Activated CD4-positive, alpha-beta T cell treated with anti-CD3 and anti-CD28 coated beads for 24 hours (primary cell): Measurements from ENCODE around the gene PTPRD.

Source experiments
- DNase-seq, 2 donors: peaks; one replicate each; pipeline ENCODE4 v3.0.0-alpha.2; 2020; ENCODE audit warnings: low read depth in 2 of 2

Gene PTPRD

GRCh38 chr9:8904771-8905515, 1707.9 kb downstream of the PTPRD start:
- no peak for DNase-seq

GRCh38 chr9:8903077-8903476, 1709.7 kb downstream of the PTPRD start:
- no peak for DNase-seq

- DNase-seq: no peak
Measured at GRCh38 chr9:8901146-8901545, 1711.7 kb downstream of the PTPRD start.

- no peak for DNase-seq
Measured at GRCh38 chr9:8899511-8899910, 1713.3 kb downstream of the PTPRD start.

- no peak for DNase-seq
Measured at GRCh38 chr9:8895861-8896224, 1717.0 kb downstream of the PTPRD start.

- DNase-seq: no peak
Measured at GRCh38 chr9:8895106-8895860, 1717.5 kb downstream of the PTPRD start.

DNA sequence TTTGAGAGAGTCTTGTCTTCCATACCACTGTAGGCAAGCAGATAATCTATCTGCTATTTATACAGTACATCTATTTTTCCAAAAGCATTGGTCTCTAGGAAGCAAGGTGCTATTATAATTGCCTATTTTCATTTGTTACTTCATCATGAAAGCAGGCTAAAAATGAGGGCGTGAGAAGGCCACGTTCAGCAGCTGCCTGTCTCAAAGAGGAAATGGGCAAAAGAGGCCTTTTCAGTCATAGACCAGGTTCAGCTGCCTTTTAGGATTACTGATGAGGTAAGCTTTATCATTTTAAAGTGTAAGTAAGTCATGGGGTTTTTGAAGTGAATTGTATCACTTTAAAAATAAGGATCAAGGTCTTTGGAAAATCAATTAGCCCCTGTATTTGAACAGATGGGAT, 1722.1 kb downstream of the PTPRD start:
- DNase-seq: no peak

DNA sequence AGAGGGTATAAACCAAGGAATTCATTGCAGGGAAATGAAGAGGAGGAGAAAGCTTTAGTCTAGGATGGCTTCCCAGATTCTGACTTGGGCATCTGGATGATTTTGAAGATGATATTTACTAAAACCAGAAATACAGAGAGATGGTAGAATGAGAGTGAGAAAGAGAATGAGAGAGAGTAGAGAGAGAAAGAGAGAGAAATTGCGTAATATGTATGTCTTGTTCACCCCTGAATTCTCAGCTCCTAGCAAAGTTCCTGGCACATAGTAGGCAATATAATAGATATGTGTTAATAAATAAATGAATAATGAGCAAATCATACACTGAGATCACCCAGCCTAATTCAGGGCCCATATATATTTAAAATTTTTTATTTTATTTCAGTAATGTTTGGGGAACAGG, 1723.7 kb downstream of the PTPRD start:
- no peak for DNase-seq

DNA sequence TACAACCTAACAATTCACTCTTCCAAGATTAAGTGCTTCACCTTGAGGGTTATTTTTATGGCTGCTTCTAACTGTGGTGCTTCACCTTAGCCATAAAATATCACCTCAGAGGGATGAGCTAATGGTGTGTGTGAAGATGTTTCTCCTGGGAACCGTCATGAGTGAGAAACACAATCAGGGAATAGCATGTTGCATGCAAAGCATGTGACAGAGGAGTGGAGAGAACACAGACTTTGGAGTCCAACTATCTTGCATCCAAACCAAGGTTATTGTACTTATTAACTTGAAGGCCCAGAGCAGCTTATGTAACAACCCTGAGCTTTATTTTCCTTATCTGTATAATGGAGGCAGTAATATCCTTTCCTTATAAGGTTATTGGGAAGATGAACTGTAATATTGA, 1724.2 kb downstream of the PTPRD start:
- DNase-seq: no peak

DNA sequence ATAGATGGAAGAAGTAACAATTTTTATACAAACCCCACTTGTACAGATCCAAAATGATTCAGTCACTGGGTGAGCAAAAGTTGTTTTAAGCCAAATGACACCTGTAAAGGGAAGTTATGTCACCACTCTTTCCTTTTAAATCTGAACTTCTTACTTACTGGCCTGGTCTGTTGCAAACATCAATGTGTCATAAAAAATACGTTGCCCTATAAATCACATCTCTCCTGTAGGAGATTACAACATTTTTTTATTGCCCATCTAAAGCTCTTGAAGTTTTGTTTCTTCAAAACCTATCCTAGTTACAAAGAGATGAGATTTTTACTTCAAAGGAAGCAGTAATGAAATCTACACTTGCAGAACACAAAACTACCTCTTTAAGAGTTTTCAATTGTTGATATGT, 1725.4 kb downstream of the PTPRD start:
- DNase-seq: no peak

DNA sequence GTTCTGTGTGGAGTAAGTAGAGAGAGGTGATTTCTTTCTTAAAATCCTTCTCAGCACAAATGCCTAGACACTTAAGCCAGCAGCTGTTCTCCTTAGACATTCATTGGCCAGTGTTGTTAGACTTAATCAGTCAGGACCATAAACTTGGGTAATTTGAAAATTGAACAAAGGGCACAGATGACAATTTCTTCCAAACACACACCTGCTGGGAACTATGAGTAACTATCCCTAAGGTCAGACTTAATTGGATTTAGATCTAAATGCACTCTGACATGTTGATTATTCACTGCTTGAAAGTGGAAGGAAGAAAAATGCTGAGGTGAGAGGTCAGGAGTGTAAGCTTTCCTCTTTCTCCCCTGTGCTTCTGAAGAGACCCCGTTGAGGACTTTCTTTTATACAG, 1729.5 kb downstream of the PTPRD start:
- DNase-seq: no peak

DNA sequence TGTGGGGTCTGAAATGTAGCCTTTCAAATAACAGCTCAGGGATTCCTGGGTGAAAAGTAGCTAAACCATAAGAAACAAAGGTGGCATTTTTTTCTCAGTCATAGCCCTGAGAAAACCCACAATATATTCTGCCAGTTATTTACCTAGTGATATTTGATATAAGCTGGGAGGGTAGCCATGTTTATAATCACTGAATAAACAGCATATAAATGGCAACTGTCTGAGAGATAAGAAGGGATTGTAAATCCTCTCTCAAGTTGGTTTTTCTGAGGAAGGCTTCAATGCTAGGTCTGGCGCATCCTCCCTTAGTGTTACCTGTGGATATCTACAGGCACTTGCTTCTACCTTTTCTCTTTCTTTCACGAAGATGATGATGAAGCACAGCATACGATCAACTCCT, 1732.7 kb downstream of the PTPRD start:
- DNase-seq: no peak

DNA sequence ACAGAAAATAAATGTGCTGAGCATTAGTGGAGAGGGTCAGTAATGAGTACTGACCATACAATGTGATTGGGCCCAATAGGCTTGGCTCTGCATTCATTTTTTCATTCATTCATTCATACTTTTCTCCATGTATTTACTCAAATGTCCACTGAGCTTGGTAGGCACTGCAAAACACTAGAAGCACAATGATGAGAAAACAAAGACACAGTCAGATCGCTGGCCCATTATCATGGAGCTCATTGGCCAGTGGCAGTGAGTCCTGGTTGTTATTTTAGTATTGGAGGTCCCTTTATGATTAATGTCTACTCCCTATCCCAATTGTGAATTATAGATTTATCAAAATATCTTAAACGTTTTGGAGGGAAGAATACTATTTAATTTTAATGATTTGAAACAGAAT, 1733.5 kb downstream of the PTPRD start:
- no peak for DNase-seq

DNA sequence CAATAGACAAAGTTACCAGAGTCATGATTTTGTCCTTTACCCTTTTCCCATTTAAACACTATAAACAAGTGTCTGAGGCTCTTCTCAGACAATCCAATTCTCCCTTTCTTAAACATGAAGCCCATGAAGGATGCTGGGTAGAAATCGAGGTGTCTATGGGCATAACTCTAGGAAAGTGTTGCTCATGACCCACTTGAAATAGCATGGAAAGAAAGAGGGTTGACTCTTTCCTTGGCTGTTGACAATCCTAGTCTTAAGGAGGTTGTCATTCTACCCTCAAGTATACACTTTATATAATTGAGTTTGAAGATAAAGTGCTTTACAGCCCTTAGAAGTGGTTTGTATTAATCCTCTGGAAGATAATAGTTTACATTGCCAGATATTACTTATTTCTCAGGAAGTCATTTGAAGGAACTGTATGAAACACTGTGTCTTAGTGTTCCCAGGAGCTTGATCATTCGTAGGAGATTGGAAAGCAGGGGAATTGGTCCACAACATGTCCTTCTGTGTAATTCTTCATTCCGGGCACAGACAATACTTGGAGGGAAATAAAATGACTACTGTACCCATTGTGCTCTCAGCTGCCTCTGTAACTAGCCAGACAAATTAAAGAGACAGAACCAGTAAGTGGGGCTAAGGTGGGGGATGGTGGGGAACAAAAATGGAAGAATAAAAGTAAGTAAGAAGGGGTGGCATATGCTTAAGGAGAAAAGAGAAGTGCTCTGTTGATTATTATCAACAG, 1734.9 kb downstream of the PTPRD start:
- DNase-seq: no peak

- DNase-seq: no peak
Measured at GRCh38 chr9:8876303-8876702, 1736.5 kb downstream of the PTPRD start.

DNA sequence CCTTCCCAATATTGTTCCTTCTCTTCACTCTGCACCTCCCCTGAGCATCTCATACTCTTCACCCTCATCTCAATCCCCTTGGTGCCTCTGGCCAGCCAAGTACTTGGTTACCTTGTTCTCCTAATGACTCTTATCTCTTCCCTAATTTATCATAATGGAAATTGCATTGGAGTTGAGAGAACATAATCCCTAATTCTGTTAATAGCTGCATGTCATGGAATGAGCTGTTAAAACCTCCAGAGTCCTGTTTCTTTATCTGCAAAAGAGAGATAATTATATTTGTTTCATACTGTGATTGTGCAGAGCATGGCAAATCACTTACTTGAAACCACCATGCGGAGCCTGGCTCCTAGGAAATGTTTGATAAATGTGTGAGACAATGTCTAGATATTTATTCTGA, 1738.3 kb downstream of the PTPRD start:
- no peak for DNase-seq

GRCh38 chr9:8872802-8873201, 1740.0 kb downstream of the PTPRD start:
- no peak for DNase-seq

DNA sequence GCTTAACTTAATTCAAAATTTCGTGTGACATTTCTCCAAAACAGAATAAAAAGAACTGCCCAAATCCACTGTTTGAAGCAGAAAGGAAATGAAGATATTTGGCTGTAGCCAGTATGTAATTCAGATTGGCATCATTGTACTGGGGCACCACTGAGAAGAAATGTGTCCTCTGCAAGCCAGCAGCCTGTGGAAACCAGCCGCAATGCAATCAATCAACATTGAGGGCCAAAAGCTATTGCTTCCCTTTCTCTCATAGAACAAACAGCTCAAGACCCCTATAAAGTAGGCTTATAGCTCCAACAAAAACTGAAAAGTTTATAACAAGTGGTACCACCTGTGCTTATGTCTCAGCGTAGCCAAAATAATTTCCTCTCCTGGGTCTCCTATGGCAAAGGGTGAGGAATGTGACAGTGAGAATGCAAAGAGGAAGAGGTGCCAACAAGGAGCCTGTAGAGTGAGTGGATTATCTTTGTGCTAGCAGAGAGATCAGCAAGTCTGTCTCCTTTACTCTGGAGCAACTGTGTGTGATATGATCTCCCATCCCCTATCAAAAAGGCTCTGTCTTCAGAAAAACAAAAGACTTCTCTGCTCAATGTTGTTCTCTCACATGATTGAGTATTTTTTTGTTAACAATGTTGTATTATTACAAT, 1740.9 kb downstream of the PTPRD start:
- DNase-seq: no peak

GRCh38 chr9:8871396-8871795, 1741.4 kb downstream of the PTPRD start:
- no peak for DNase-seq

- no peak for DNase-seq
Measured at GRCh38 chr9:8869812-8870211, 1743.0 kb downstream of the PTPRD start.

GRCh38 chr9:8868632-8869031, 1744.2 kb downstream of the PTPRD start:
- no peak for DNase-seq

DNA sequence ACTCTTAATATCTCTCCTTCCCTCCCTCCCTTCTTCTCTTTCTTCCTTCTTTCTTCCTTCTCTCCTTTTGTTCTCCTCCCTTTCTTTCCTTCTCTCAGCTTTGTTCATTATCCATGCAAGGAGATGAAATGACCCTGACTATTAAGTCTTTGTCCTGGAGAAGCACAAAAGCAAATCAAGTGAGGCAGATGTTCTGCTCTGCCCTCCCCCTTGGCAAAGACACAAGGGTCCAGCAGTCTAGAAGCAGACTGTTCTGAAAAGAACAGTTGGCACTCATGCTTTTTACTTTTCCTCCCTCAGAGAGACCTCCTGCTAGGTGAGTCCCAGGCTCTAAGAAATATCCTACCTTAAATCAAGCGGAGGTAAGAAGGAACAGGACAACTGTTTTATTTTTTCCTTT, 1745.7 kb downstream of the PTPRD start:
- no peak for DNase-seq
